HG03139 (cell line): ENCODE measurements around the gene ZNF587B.
"Not testable (repeated sequence)": the region's sequence is repeated elsewhere in the genome, so short reads cannot be mapped to it uniquely, and the experiment has no call there.

ENCODE experiments used
- ATAC-seq: cut with Tn5 transposase; IDR thresholded peaks from one replicate; pipeline ENCODE4 v1.9.1; 2021; ENCODE audit not compliant: unreplicated experiment

Gene ZNF587B

DNA sequence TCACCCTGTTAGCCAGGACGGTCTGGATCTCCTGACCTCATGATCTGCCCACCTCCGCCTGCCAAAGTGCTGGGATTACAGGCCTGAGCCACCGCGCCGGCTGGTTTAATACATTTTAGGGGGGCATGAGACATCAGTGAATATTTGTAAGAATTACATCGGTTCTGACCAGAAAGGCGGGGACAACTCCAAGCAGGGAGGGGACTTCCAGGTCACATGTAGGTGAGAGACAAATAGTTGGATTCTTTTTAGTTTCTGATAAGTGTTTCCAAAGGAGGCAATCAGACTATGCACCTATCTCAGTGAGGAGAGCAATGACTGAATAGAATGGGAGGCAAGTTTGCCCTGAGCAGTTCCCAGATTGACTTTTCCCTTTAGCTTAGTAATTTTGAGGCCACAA lies 11.7 kb upstream of the ZNF587B start:
- no peak for ATAC-seq

DNA sequence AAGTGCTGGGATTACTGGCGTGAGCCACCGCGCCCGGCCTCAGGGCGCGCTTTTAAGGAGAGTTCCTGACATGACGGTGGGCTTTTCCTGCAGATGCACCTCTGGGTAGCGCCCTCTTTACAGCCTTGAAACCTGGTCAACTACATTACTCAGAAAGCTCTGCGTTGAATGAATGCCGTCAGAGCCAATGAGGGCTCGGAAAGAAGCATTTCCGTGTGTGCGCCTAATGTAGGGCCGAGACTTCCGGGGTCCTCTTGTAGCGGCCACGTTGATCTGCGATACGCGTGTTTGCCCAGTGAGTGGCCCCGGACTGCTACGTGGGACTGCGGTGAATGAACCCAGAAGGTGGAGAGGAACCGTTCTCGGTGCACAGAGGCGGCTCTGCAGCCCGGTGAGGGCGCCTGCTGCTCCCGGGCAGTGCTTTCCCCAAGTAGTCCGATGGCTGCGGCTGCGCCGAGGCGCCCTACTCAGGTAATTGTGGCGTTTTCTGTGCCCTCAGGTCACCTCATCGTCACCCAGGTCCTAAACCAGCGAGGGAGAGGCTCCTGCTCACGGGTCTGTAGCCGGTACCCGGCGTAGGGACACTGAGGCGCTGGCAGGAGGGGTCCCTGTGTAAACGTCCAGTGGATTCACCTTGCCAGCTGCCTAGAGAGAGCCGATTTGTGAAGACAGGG lies 10.5 kb upstream of the ZNF587B start:
- peak; percentile 77 for ATAC-seq

DNA sequence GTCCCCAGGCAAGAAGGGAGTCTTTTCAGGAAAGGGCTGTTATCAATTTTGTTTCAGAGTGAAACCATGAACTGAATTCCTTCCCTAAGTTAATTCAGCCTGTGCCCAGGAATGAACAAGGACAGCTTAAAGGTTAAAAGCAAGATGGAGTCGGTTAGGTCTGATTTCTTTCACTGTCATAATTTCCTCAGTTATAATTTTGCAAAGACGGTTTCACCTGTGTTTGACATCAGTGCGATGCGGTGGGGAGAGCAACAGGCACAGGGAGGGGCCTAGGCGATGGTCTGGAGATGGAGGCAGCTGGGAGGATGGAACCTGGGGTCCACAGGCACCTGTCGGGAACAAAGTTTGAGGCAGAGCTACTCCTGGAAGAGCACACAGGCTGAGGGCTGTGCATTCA lies 9.5 kb upstream of the ZNF587B start:
- no peak for ATAC-seq

DNA sequence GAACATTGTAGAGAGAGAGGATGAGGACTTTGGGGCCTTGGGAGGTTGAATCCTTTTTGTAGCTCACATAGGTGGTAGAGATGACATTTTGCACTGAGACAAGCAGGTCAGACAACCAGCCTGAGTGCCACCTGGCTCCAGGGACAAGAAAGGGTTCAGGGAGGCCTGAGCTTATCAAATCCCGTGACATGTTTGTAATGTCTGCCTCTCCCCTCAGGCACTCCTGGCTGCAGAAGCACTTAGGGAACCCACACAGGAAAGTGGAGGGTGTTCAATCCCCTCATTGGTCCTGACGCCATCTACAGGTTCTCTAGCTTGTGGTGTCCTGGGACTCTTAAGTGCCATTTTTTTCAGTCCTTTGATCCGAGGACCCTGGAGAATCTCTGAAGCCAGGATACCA lies 9.0 kb upstream of the ZNF587B start:
- ATAC-seq, result not testable (repeated sequence)

DNA sequence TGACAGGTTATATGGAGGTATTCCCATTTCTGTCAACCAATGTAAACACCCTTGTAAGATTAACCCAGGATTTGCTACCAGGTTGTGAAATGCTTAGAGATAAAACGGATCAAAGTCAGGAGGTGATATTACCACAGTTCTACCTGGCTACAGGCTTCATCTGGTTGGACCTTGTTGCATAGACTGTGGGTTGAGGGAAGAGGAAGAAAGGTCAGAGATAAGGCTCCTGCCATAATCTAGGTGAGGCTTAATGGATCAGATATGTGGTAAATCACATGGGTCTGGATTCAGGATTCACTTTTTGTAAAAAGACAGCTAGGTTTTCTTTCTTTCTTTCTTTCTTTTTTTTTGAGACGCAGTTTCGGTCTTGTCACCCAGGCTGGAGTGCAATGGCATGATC lies 8.6 kb upstream of the ZNF587B start:
- not testable (repeated sequence) for ATAC-seq

DNA sequence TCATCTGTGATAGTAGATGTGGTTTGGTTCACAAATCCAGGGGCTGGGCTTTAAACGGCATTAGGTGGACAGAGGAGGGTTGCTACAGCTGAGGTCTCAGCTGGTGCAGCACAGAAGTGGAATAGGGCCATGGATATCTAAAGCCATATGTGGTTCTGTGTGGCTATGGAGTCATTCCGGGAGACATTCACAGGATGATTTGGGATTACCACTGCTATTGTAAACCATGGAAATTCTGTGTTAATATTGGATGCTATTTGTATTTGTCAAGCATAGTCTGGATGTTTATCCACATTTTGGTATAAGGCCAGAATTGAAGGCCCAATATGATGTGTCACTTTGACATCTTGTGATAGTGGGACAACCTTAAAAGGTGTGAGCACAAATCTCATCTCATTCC lies 6.9 kb upstream of the ZNF587B start:
- ATAC-seq, result not testable (repeated sequence)

DNA sequence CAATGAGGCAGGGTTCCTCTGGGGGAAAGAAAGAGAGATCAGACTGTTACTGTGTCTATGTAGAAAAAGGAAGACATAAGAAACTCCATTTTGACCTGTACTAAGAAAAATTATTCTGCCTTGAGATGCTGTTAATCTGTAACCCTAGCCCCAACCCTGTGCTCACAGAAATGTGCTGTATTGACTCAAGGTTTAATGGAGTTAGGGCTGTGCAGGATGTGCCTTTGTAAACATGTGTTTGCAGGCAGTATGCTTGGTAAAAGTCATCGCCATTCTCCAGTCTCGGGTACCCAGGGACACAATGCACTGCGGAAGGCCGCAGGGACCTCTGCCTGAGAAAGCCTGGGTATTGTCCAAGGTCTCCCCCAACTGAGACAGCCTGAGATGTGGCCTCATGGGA lies 6.5 kb upstream of the ZNF587B start:
- ATAC-seq, result not testable (repeated sequence)

DNA sequence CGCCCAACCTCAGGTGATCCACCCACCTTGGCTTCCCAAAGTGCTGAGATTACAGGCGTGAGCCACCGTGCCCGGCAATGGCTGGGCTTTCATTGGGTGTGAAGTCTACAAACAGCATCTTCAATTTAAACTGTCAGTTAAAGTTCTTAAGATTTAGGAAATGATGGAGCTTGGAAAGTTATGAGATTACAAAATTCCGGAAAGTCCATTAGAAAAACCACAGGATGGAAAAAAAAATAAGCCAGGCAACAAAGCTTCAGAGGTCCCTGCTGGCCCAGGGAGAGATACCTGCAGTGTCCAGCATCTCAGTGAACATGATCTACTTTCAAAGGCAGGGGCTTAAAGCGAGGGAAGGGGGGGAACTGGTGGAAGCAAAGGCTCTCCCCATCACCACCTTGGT lies 4.6 kb upstream of the ZNF587B start:
- no peak for ATAC-seq

DNA sequence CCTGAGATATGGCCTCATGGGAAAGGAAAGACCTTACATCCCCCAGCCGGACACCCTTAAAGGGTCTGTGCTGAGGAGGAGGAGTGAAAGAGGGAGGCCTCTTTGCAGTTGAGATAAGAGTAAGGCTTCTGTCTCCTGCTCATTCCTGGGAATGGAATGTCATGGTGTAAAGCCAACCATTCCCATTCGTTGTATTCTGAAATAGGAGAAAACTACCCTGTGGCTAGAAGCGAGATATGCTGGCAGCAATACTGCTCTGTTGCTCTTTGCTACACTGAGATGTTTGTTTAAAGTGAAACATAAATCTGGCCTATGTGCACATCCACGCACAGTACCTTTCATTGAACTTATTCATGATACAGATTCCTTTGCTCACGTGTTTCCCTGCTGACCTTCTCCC lies 783 bp upstream of the ZNF587B start:
- ATAC-seq, result no peak

DNA sequence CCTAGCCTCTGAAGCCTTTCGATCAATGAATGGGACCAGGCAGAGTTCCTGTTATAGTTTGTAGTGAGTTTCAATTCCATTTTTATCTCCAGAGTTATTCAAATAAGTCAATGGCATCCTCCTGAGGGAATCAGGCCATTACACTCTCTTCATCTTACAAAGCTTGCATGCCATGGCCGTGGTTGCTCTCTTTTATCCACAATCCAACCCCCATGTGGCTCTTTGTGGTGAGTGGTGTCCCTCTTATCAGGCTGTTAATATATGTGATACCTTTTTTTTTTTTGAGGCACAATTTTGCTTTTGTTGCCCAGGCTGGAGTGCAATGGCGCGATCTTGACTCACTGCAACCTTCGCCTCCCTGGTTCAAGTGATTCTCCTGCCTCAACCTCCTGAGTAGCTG lies 6.9 kb downstream of the ZNF587B start:
- not testable (repeated sequence) for ATAC-seq

DNA sequence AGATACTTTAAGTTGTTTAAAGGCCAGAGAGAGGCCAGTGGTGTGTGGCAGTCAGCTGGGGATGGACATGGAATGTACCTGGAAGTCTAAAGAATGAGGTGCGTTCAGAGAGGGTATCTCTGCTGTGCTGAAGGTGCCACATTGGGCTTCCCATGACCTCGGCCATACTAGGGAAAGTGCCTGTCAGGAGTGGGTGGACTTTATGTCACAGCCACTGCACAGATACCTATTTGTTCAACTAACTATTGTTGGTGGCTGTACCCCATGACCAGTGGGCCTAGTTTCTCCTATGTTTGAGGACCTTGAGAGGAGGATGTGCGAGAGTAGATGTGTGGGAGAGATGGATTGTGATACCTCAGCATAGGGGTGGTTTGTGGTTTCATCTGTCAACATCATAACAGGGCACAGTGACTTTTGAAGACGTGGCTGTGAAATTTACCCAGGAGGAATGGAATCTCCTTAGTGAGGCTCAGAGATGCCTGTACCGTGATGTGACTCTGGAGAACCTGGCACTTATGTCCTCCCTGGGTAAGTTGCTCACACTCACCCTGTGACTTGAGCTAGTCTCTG lies 8.6 kb downstream of the ZNF587B start:
- not testable (repeated sequence) for ATAC-seq

DNA sequence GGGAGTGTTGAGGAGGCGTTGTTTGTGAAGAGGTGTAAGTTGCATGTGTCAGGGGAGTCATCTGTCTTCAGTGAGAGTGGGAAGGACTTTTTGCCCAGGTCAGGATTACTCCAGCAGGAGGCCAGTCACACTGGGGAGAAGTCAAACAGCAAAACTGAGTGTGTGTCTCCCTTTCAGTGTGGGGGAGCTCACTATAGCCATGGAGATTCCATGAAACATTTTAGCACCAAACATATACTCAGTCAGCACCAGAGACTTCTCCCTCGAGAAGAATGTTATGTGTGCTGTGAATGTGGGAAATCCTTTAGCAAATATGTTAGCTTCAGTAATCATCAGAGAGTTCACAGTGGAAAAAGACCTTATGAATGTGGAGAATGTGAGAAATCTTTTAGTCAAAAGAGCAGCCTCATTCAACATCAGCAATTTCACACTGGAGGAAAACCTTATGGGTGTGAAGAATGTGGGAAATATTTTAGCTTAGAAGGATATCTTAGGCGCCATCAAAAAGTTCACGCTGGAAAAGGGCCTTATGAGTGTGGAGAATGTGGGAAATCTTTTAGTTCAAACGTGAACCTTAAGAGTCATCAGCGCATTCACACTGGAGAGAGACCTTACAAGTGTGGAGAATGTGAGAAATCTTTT lies 11.1 kb downstream of the ZNF587B start:
- ATAC-seq, result no peak

DNA sequence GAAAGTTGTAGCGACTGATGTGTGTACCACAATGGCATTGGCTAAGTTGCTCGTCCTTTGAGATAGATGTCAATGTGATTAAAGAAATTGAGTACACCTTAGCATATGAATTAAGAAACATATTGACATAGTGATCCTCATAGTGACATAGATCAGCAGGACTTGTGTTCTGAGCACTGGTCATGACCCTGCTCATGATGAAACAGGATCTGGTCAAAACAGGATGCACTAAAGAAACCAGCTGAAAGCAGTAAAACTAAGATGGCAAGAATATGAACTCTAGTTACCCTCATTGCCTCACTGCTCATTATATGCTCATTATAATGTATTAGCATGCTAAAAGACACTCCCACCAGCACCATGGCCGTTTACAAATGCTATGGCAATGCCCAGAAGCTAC lies 17.1 kb downstream of the ZNF587B start:
- ATAC-seq, result not testable (repeated sequence)

DNA sequence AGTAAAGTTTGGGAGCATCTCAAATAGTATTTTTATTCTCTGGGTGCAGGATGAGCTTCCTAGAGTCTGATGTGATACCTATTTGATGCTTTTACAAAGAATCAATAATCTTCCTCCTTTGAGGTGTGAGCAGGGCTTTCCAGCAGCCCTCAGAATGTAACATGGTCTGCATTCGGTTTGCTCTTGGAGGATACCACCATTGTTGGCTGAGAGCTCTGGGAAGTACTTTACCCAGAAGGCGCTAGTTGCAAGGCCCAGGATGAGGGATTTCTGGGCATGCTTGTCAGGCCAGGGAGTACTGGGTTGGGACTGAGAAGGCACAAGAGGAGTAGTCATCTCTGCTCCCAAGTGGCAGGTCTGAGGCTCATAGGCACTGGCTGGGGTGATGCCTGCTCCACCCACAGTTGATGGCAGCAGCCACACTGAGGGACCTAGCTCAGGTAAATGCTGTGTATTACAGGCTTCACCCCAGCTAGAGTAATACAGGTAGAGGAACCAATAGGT lies 19.1 kb downstream of the ZNF587B start:
- ATAC-seq, result not testable (repeated sequence)

DNA sequence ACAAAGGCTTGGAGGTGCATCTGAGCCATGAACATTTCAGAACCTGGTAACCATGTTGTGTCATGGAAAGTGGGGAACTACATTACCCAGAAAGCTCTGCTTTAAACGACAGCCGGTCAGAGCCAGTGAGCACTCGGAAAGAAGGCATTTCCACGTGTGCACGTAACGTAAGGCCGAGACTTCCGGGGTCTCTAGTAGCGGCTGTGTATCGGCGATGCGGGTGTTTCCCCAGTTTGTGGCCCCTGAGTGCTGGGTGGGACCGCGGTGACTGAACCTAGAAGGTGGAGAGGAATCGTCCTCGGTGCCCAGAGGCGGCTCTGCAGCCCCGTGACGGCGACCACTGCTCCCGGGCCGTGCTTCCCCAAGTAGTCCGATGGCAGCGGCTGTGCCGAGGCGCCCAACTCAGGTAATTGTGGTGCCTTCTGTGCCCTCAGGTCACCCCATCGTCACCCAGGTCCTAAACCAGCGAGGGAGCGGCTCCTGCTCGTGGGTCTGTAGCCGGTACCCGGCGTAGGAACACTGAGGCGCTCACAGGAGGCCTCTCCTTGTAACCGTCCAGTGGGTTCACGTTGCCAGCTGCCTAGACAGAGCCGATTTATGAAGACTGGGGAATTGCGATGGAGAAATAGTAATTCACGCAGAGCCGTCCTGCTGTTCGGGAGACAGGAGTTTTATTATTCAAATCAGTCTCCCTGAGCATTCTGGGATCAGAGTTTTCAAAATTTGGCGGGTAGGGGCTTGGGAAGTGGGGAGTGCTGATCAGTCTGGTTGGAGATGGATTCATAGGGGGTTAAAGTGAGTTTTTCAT lies 19.8 kb downstream of the ZNF587B start, which contains the start of gene ZNF587:
Gene ZNF587, plus strand, starts transcription at position 194 of the 808 bp plus-strand sequence. Its CDS starts 180 bp downstream, at position 374.
- peak; percentile 94 for ATAC-seq

DNA sequence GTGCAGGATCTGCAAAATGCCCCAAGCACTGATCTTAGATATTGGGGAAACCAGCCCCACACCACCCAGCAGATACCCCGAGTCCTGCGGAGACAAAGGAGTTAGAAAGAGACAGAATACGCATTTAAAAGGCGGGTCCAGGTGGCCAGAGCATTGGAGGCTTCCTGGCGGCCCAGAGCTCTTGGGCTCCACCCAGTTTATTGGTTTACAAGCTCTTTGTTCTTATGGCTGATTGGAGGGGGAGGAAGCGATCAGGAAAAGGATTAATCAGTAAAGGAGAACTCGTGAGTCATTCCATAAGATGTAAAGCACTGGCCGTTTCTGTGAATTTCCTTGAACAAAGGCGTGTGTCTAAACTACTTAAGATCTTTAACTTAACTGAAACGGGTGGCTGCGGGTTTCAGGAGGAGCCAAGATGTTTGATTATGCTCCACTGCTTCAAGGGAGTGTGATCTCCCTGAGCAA lies 20.5 kb downstream of the ZNF587B start:
- ATAC-seq, result no peak

DNA sequence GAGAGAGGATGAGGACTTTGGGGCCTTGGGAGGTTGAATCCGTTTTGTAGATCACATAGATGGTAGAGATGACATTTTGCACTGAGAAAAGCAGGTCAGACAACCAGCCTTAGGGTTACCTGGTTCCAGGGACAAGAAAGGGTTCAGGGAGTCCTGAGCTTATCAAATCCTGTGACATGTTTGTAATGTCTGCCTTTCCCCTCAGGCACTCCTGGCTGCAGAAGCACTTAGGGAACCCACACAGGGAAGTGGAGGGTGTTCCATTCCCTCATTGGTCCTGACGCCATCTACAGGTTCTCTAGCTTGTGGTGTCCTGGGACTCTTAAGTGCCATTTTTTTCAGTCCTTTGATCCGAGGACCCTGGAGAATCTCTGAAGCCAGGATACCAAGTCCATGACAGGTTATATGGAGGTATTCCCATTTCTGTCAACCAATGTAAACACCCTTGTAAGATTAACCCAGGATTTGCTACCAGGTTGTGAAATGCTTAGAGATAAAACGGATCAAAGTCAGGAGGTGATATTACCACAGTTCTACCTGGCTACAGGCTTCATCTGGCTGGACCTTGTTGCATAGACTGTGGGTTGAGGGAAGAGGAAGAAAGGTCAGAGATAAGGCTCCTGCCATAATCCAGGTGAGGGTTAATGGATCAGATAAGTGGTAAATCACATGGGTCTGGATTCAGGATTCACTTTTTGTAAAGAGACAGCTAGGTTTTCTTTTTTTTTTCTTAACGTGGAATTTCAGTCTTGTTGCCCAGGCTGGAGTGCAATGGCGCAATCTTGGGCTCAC lies 21.9 kb downstream of the ZNF587B start:
- not testable (repeated sequence) for ATAC-seq

DNA sequence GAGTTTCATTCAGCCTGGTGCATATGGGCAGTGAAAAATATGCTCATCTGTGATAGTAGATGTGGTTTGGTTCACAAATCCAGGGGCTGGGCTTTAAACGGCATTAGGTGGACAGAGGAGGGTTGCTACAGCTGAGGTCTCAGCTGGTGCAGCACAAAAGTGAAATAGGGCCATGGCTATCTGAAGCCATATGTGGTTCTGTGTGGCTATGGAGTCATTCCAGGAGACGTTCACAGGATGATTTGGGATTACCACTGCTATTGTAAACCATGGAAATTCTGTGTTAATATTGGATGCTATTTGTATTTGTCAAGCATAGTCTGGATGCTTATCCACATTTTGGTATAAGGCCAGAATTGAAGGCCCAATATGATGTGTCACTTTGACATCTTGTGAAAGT lies 24.0 kb downstream of the ZNF587B start:
- ATAC-seq, result not testable (repeated sequence)

DNA sequence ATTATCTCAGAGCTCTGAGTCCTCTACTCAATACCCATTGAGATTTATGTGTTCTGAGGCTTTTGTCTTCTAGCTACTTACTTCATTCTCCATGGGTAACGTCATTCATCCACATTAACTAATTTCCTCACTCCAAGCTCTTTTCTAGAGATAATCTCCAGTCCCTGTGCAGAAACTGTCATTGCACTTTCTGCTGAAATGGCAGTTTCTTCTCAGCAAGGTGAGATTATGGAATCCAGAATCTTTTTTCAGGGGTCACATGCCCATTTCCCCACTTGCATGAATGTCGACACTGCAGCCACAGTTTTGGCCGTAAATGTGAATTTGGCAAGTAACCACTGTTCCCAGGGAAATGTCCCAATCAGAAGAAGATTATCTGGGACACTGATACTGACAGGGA lies 32.3 kb downstream of the ZNF587B start:
- ATAC-seq, result not testable (repeated sequence)

DNA sequence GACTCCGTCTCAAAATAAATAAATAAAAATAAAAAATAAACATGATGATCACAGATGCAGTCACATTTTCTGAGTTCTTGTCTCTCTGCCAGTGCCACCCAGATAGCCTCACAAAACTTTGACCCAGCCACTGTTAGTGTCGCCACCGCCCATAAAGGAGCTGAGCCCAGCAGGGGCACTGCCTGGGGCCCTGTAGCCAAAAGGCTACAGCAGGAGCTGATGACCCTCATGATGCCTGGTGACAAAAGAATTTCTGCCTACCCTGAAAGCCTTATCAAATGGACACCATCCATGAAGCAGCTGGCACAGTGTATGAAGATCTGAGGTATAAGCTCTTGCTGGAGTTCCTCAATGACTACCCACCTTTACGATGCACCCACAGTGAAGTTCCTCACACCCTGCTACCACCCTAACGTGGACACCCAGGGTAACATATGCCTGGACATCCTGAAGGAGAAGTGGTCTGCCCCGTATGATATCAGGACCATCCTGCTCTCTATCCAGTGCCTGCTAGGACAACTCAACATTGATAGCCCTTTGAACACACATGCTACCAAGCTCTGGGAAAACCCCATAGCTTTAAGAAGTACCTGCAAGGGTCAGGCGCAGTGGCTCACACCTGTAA lies 37.9 kb downstream of the ZNF587B start:
- no peak for ATAC-seq
